Measurements from ENCODE around the gene MAN2B1. TPM values are rescaled to one million over a fixed set of nuclear protein-coding genes. Genes with fewer than 3 reads are reported as not detected.

MAN2B1 gene
- total RNA-seq, 1 experiment from 2014 or later = 93.5 TPM

GRCh38 chr19:12689012-12689411, 22.5 kb upstream of the MAN2B1 start:
- H3K4me3 Mint-ChIP-seq = no peak overlapping the region
- TF ChIP-seq, protein P1, sequence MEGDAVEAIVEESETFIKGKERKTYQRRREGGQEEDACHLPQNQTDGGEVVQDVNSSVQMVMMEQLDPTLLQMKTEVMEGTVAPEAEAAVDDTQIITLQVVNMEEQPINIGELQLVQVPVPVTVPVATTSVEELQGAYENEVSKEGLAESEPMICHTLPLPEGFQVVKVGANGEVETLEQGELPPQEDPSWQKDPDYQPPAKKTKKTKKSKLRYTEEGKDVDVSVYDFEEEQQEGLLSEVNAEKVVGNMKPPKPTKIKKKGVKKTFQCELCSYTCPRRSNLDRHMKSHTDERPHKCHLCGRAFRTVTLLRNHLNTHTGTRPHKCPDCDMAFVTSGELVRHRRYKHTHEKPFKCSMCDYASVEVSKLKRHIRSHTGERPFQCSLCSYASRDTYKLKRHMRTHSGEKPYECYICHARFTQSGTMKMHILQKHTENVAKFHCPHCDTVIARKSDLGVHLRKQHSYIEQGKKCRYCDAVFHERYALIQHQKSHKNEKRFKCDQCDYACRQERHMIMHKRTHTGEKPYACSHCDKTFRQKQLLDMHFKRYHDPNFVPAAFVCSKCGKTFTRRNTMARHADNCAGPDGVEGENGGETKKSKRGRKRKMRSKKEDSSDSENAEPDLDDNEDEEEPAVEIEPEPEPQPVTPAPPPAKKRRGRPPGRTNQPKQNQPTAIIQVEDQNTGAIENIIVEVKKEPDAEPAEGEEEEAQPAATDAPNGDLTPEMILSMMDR (conservative IDR thresholded peaks at IDR 0.05) = no peak

More at GRCh38 chr19:12689012-12689411, 22.5 kb upstream of the MAN2B1 start:
- Histone ChIP-seq H3K18ac (ENCODE audit: insufficient read length, low read depth, low read length) (no peak overlapping the region), H4K8ac (replicated peaks; ENCODE audit: insufficient read length, low read depth, low read length) (no peak overlapping the region), H2BK5ac (ENCODE audit: insufficient read length, low read length) (no peak overlapping the region), H2AK5ac (ENCODE audit: insufficient read length, low read length) (no peak overlapping the region), H3K23ac (ENCODE audit: insufficient read length, low read depth, low read length) (no peak overlapping the region), H2BK120ac (ENCODE audit: low read depth, low read length, poor library complexity, severe bottlenecking) (no peak overlapping the region), H3K27ac (ENCODE audit: insufficient read length, low read depth, low read length) (no peak overlapping the region), H3K79me2 (ENCODE audit: insufficient read depth, low read length) (no peaks in the 10 kb centered on the region), H3K14ac (ENCODE audit: insufficient read depth, low read length) (no peak overlapping the region), H2BK20ac (ENCODE audit: low read depth, low read length, poor library complexity, severe bottlenecking) (no peak overlapping the region), H3K79me1 (ENCODE audit: insufficient read depth, low read depth, low read length, poor library complexity, severe bottlenecking) (no peaks in the 10 kb centered on the region), H3K27me3 (ENCODE audit: insufficient read depth, low read length) (no peaks in the 10 kb centered on the region), H4K91ac (ENCODE audit: insufficient read length, low read depth, low read length) (no peak overlapping the region), H4K20me1 (ENCODE audit: control insufficient read depth, insufficient read depth, insufficient read length) (no peaks in the 10 kb centered on the region), H4K5ac (ENCODE audit: insufficient read length, low read depth, low read length) (no peak overlapping the region), H3K9ac (ENCODE audit: extremely low read depth, insufficient read length, low read length) (no peak overlapping the region), H2AFZ (ENCODE audit: low read length) (no peak overlapping the region), H2BK15ac (ENCODE audit: low read depth, low read length) (no peak overlapping the region), H3K56ac (ENCODE audit: insufficient read length, low read depth, low read length) (no peak overlapping the region), H3K4ac (ENCODE audit: low read depth, low read length) (no peak overlapping the region), H3K23me2 (ENCODE audit: insufficient read length, low read depth, low read length, poor library complexity, severe bottlenecking) (no peaks in the 10 kb centered on the region), H3K4me1 (ENCODE audit: insufficient read depth, low read length) (no peaks in the 10 kb centered on the region), H3K4me2 (ENCODE audit: insufficient read depth, insufficient read length, low read length) (no peak overlapping the region), H3K9me3 (ENCODE audit: control insufficient read depth, low read depth, low read length) (no peaks in the 10 kb centered on the region), H3T11ph (ENCODE audit: low read length) (no peak overlapping the region), H2BK12ac (ENCODE audit: insufficient read length, low read depth, low read length) (no peak overlapping the region)
- Mint-ChIP-seq H3K27ac (no peak overlapping the region), H3K4me1 (no peaks in the 10 kb centered on the region), H3K36me3 (ENCODE audit: insufficient read depth in 1 of 3, low read depth in 3 of 3) (no peaks in the 10 kb centered on the region; a peak in 1 of 7 replicates), H3K9me3 (no peaks in the 10 kb centered on the region), H3K27me3 (ENCODE audit: low read depth) (no peaks in the 10 kb centered on the region; the same call in 1 of the 2 replicates)
- no CpG with 5 or more reads among the region's 12 CpGs for WGBS (ENCODE audit: extremely low coverage, insufficient read length, low lambda C conversion rate)
- DNase-seq = no peak

Measured in H9 (cell line).